Parathyroid adenoma (tissue), 2 donors: ENCODE data around the gene ADGRV1.
A peak's percentile ranks its signal among the peaks of the same experiment; 100 is the strongest.

Source experiments
- H2AFZ ChIP-seq: fragments of 300-600 bp; sonication (generic); one replicate; pipeline ENCODE4 v1.7.0; 2017; ENCODE audit warnings: antibody characterized with exemption, mild to moderate bottlenecking
- H3K27ac ChIP-seq: fragments of 300-600 bp; sonication (generic); one replicate; pipeline ENCODE4 v1.7.0; 2017
- H3K27me3 ChIP-seq: fragments of 300-600 bp; sonication (generic); one replicate; pipeline ENCODE4 v1.7.0; 2017; ENCODE audit warnings: low read length; ENCODE audit not compliant: control insufficient read depth, insufficient read depth
- H3K36me3 ChIP-seq: fragments of 300-600 bp; sonication (generic); one replicate; pipeline ENCODE4 v1.7.0; 2017; ENCODE audit warnings: low read length; ENCODE audit not compliant: control insufficient read depth, insufficient read depth
- H3K4me1 ChIP-seq: fragments of 300-600 bp; sonication (generic); one replicate; pipeline ENCODE4 v1.7.0; 2017; ENCODE audit warnings: control low read depth
- H3K4me2 ChIP-seq: fragments of 300-600 bp; sonication (generic); one replicate; pipeline ENCODE4 v1.7.0; 2017; ENCODE audit warnings: low read length
- H3K4me3 ChIP-seq: fragments of 300-600 bp; sonication (generic); one replicate; pipeline ENCODE4 v1.7.0; 2017; ENCODE audit warnings: low read depth, low read length
- H3K79me2 ChIP-seq: fragments of 300-600 bp; sonication (generic); one replicate; pipeline ENCODE4 v1.7.0; 2017; ENCODE audit warnings: control low read depth
- H3K9ac ChIP-seq: fragments of 300-600 bp; sonication (generic); one replicate; pipeline ENCODE4 v1.7.0; 2017; ENCODE audit warnings: mild to moderate bottlenecking
- H3K9me3 ChIP-seq: fragments of 300-600 bp; sonication (generic); one replicate; pipeline ENCODE4 v1.7.0; 2017; ENCODE audit warnings: low read length; ENCODE audit not compliant: control insufficient read depth
- CTCF ChIP-seq: fragments of 300-600 bp; sonication (generic); IDR thresholded peaks from one replicate; pipeline ENCODE4 v1.7.0; 2017; ENCODE audit warnings: antibody characterized with exemption, mild to moderate bottlenecking
- donor health status: primary hyperparathyroidism.

Gene ADGRV1

GRCh38 chr5:90909940-90910339 lies 351.3 kb downstream of the ADGRV1 start:
- peak overlapping the region; percentile 28 for H3K4me2 ChIP-seq
- H3K9ac ChIP-seq = no peak overlapping the region
- H3K4me3 ChIP-seq = no peak overlapping the region
- H3K79me2 ChIP-seq = no peaks in the 10 kb centered on the region
- no peak overlapping the region for H2AFZ ChIP-seq
- no peaks in the 10 kb centered on the region for H3K27me3 ChIP-seq
- no peaks in the 10 kb centered on the region for H3K9me3 ChIP-seq
- H3K36me3 ChIP-seq = no peaks in the 10 kb centered on the region
- no peak for TF ChIP-seq CTCF
- peaks cover 3% of the 10 kb centered on the region for H3K4me1 ChIP-seq
- no peak overlapping the region for H3K27ac ChIP-seq

DNA sequence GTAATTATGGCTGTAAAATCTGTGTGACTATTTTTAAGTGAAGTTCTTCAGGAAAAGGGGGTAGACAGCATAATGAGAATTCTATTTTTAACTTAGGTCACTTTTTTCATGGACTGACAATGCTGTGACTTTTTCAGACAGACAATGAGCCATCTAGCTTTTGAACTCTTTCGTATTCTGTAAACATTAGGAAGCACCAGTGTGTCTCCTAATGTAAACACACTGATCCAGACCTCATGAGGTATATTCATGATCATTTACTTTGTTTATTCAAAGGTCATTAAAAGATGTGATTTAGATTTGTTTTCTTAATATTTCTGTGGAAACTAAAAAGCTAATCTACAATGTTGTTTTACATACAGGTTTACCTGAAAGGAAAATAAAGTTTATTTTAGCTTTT lies 352.6 kb downstream of the ADGRV1 start:
- no peaks in the 10 kb centered on the region for H3K9me3 ChIP-seq
- H3K27me3 ChIP-seq = no peaks in the 10 kb centered on the region
- no peak for TF ChIP-seq CTCF
- no peaks in the 10 kb centered on the region for H3K79me2 ChIP-seq
- no peak overlapping the region for H3K27ac ChIP-seq
- H2AFZ ChIP-seq = no peak overlapping the region
- H3K4me1 ChIP-seq = peaks cover 3% of the 10 kb centered on the region
- H3K36me3 ChIP-seq = no peaks in the 10 kb centered on the region
- no peak overlapping the region for H3K4me2 ChIP-seq
- no peak overlapping the region for H3K9ac ChIP-seq
- no peak overlapping the region for H3K4me3 ChIP-seq

DNA sequence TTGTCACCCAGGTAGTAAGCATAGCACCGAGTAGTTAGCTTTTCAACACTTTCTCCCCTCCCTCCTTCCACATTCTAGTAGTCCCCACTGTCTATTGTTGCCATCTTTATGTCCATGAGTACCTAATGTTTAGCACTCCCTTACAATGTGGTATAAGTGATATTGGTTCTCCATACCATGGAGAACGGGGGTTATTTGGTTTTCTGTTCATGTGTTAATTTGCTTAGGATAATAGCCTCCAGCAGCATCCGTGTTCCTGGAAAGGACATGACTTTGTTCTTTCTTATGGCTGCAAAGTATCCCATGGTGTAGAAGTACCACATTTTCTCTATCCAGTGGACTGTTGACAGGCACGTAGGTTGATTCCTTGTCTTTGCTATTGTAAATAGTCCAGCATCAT lies 353.9 kb downstream of the ADGRV1 start:
- Histone ChIP-seq H3K36me3 (no peaks in the 10 kb centered on the region), H3K4me3 (no peak overlapping the region), H3K4me1 (peaks cover 3% of the 10 kb centered on the region), H2AFZ (no peak overlapping the region), H3K4me2 (no peak overlapping the region), H3K79me2 (no peaks in the 10 kb centered on the region), H3K27ac (no peak overlapping the region), H3K9me3 (no peaks in the 10 kb centered on the region), H3K27me3 (no peaks in the 10 kb centered on the region), H3K9ac (no peak overlapping the region)
- no peak for TF ChIP-seq CTCF

DNA sequence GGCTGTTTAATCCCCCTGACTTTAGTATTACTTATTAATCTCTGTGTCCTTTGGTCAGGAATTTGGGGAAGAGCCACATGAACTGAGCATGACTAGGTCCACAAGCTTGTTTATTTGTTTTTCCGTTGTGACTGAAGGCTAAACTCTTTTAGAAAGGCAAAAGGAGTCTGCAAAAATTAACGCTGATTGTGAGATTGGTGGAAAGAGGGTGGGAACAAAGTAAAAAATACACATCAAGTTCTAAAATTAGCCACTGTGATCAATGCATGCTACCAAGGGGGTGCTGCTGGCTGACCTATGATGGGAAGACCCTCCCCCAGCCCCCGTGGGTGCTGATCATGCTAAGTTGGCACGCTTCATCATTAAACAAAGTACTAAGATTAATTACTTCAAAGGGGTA lies 356.8 kb downstream of the ADGRV1 start:
- H3K36me3 ChIP-seq = no peaks in the 10 kb centered on the region
- TF ChIP-seq CTCF = no peak
- H3K4me3 ChIP-seq = no peak overlapping the region

GRCh38 chr5:90916947-90917800 lies 358.6 kb downstream of the ADGRV1 start:
- H3K9ac ChIP-seq = no peak overlapping the region
- H3K4me2 ChIP-seq = peak overlapping the region; percentile 59
- no peaks in the 10 kb centered on the region for H3K27me3 ChIP-seq
- H3K36me3 ChIP-seq = no peaks in the 10 kb centered on the region
- H3K9me3 ChIP-seq = no peaks in the 10 kb centered on the region
- H3K4me1 ChIP-seq = no peaks in the 10 kb centered on the region
- TF ChIP-seq CTCF = no peak
- H3K4me3 ChIP-seq = peak overlapping the region; percentile 42
- H3K79me2 ChIP-seq = no peaks in the 10 kb centered on the region
- H2AFZ ChIP-seq = no peak overlapping the region
- no peak overlapping the region for H3K27ac ChIP-seq

More for the DNA sequence above, 356.8 kb downstream of the ADGRV1 start:
- H3K9ac ChIP-seq = no peak overlapping the region
- H3K4me2 ChIP-seq = no peak overlapping the region
- H3K27me3 ChIP-seq = no peaks in the 10 kb centered on the region
- H3K4me1 ChIP-seq = no peaks in the 10 kb centered on the region
- no peak overlapping the region for H2AFZ ChIP-seq
- no peak overlapping the region for H3K27ac ChIP-seq
- no peaks in the 10 kb centered on the region for H3K79me2 ChIP-seq
- H3K9me3 ChIP-seq = no peaks in the 10 kb centered on the region
